ENCODE results near the gene PIGP. TPM values are rescaled to one million over a fixed set of nuclear protein-coding genes. Genes with fewer than 3 reads are reported as not detected.

The PIGP gene
- total RNA-seq, 4 donors from 2014 or later = 21.8 to 31.8 (median 25.5) TPM

DNA sequence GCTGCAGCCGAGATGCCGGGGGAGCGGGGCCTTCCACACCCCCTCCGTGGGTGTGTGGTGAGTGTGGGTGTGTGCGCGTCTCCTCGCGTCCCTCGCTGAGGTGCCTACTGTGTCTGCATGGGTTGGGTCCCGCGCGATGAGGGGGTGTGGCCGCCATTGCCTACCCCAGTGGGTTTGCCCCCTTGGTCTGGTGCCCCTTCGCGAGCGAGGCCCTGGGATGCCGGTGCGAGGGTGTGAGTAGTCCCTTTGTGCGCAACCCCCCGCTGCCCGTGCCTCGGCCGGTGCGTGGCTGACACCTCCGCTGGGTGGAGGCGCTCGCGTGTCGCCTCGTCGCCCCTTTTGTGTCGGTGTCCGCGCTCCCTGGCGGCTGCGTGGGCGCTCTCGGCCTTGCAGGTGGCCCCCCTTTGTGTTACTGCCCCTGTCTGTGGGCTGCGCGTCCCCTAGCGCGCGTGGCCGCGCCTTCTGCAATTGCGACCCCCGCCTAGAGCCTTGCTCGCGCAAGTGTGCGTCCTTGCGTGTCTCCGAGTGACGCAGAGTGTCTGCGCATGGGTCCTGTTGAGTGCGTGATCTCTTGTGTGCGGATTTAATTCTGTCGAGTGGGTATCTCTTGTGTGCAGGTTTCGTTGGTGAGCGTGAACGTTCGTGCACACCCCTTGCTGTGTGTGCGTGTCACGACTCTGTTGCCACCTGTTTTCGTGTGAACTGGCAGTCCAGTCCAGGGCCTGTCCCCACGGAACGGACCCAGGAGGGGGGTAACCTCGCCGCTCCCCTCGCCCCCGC is 736 bp upstream of the PIGP start:
- Histone ChIP-seq H3K9me3 (no peaks in the 10 kb centered on the region), H3K27me3 (no peaks in the 10 kb centered on the region), H3K4me1 (peaks cover 17 to 18% of the 10 kb centered on the region in 2 donors), H3K36me3 (peaks cover 0 to 16% of the 10 kb centered on the region in 2 donors), H3K4me3 (peak overlapping the region; percentile 82 to 94 (median 87)), H3K27ac (peak overlapping the region; percentile 97 to 99 (median 98))
- intact Hi-C loops (cut with DNase I; ENCODE audit: low total_unique reads) = no loop called here
- DNase-seq (peak; percentile 32 to 65), ATAC-seq (peak; percentile 54 to 63)
- in situ Hi-C loops (cut with MboI; ENCODE audit: low sequenced_read_pairs in 4 of 4) = no loop called here
- TF ChIP-seq CTCF (IDR thresholded peaks at IDR 0.05 in 4 of 5, conservative IDR thresholded peaks at IDR 0.05 in 1 of 5) (peak in 1 of 5 experiments; percentile 13), POLR2A (IDR thresholded peaks at IDR 0.05) (no peak)

GRCh38 chr21:37072274-37072987 is 440 bp downstream of the PIGP start:
- intact Hi-C loops (cut with DNase I; ENCODE audit: low total_unique reads) = no loop called here
- TF ChIP-seq POLR2A (IDR thresholded peaks at IDR 0.05) (no peak), CTCF (IDR thresholded peaks at IDR 0.05 in 4 of 5, conservative IDR thresholded peaks at IDR 0.05 in 1 of 5) (no peak)
- H3K27me3 ChIP-seq = no peaks in the 10 kb centered on the region
- ATAC-seq (peak; percentile 49 to 53), DNase-seq (peak in 1 of 2 donors; percentile 50)
- peak overlapping the region; percentile 82 to 94 (median 88) for H3K4me3 ChIP-seq
- no peaks in the 10 kb centered on the region for H3K9me3 ChIP-seq
- in situ Hi-C loops (cut with MboI; ENCODE audit: low sequenced_read_pairs in 4 of 4) = no loop called here
- H3K4me1 ChIP-seq = peaks cover 17 to 18% of the 10 kb centered on the region in 2 donors
- peak overlapping the region; percentile 97 to 99 (median 98) for H3K27ac ChIP-seq
- peaks cover 0 to 20% of the 10 kb centered on the region in 2 donors for H3K36me3 ChIP-seq

GRCh38 chr21:37071561-37072273 is 1.2 kb downstream of the PIGP start:
- intact Hi-C loops (cut with DNase I; ENCODE audit: low total_unique reads) = no loop called here
- no peak for TF ChIP-seq CTCF (IDR thresholded peaks at IDR 0.05 in 4 of 5, conservative IDR thresholded peaks at IDR 0.05 in 1 of 5)
- in situ Hi-C loops (cut with MboI; ENCODE audit: low sequenced_read_pairs in 4 of 4) = no loop called here

GRCh38 chr21:37065561-37066177 is 7.2 kb downstream of the PIGP start:
- H3K36me3 ChIP-seq = peaks cover 0 to 43% of the 10 kb centered on the region in 2 donors
- in situ Hi-C loops (cut with MboI; ENCODE audit: low sequenced_read_pairs in 4 of 4) = no loop called here

More at GRCh38 chr21:37071561-37072273, 1.2 kb downstream of the PIGP start:
- DNase-seq = peak; percentile 44 to 76
- Histone ChIP-seq H3K4me3 (peak overlapping the region; percentile 82 to 94 (median 88)), H3K9me3 (no peaks in the 10 kb centered on the region), H3K4me1 (peaks cover 17 to 18% of the 10 kb centered on the region in 2 donors), H3K36me3 (peaks cover 0 to 27% of the 10 kb centered on the region in 2 donors), H3K27ac (peak overlapping the region; percentile 97 to 99 (median 98)), H3K27me3 (no peaks in the 10 kb centered on the region)
- ATAC-seq = peak; percentile 9 to 11

More at GRCh38 chr21:37065561-37066177, 7.2 kb downstream of the PIGP start:
- no peak for ATAC-seq
- no peaks in the 10 kb centered on the region for H3K9me3 ChIP-seq
- no peaks in the 10 kb centered on the region for H3K27me3 ChIP-seq
- H3K4me1 ChIP-seq = no peaks in the 10 kb centered on the region
- no peak for DNase-seq
- intact Hi-C loops (cut with DNase I; ENCODE audit: low total_unique reads) = loop anchor here (5.0 kb wide), 1 partner anchor 73 kb away; no protein-coding TSS in a partner anchor
- no peak overlapping the region for H3K27ac ChIP-seq
- no peak for TF ChIP-seq CTCF (IDR thresholded peaks at IDR 0.05 in 4 of 5, conservative IDR thresholded peaks at IDR 0.05 in 1 of 5)
- no peak for TF ChIP-seq POLR2A (IDR thresholded peaks at IDR 0.05)
- no peak overlapping the region for H3K4me3 ChIP-seq

All from gastrocnemius medialis (tissue), 4 donors.